SH-SY5Y (cell line): ENCODE data around the gene ANXA11.

Source experiments
- GATA2 ChIP-seq: IDR thresholded peaks from 2 replicates; pipeline ENCODE4 v1.6.1; 2011; ENCODE audit warnings: mild to moderate bottlenecking, low read depth, low read length
- GATA3 ChIP-seq: IDR thresholded peaks from 2 replicates; pipeline ENCODE4 v1.6.1; 2011; ENCODE audit warnings: low read depth, mild to moderate bottlenecking, low read length, moderate library complexity

DNA sequence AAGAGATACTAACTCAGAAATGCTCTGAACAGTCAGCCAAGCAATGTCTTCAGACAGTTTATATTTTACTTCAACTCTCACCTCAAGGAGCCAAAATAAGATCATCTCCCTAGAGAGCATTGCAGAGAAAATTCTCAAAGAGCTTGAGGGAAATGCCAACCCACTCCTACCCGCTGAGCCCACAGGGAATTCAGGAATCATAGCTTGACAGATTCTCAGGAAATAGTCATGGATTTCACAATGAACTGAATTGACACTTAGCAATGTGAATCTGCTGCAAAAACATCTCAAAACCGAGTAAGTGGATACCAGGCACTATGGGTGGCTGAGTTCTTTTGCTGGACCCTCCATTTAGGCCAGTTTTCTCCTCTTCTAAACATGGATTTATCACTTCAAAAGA, 82.6 kb downstream of the ANXA11 start:
- TF ChIP-seq GATA2 = no peak
- no peak for TF ChIP-seq GATA3
